ENCODE data around the gene PDZRN4.
"Not testable (repeated sequence)": the region's sequence is repeated elsewhere in the genome, so short reads cannot be mapped to it uniquely, and the experiment has no call there.

Gene PDZRN4

GRCh38 chr12:41280341-41281095 is 92.4 kb downstream of the PDZRN4 start:
- H3K9me3 Mint-ChIP-seq; H3K27me3 Mint-ChIP-seq (ENCODE audit: low read depth); H3K27ac Mint-ChIP-seq; H3K4me1 Mint-ChIP-seq (ENCODE audit: low read depth); H3K36me3 Mint-ChIP-seq (ENCODE audit: low read depth); H3K4me3 Mint-ChIP-seq; DNase-seq (ENCODE audit: low spot score): not testable (repeated sequence)

GRCh38 chr12:41285470-41285869 is 97.3 kb downstream of the PDZRN4 start:
- not testable (repeated sequence) for DNase-seq (ENCODE audit: low spot score); H3K36me3 Mint-ChIP-seq (ENCODE audit: low read depth); H3K27me3 Mint-ChIP-seq (ENCODE audit: low read depth); H3K27ac Mint-ChIP-seq; H3K4me3 Mint-ChIP-seq; H3K9me3 Mint-ChIP-seq; H3K4me1 Mint-ChIP-seq (ENCODE audit: low read depth)

- H3K27ac Mint-ChIP-seq = no peak overlapping the region
- DNase-seq (ENCODE audit: low spot score) = no peak
Observed at GRCh38 chr12:41286426-41286825, 98.3 kb downstream of the PDZRN4 start.

GRCh38 chr12:41287500-41288141 is 99.5 kb downstream of the PDZRN4 start:
- no peaks in the 10 kb centered on the region for H3K27me3 Mint-ChIP-seq (ENCODE audit: low read depth)
- no peak for DNase-seq (ENCODE audit: low spot score)
- no peaks in the 10 kb centered on the region for H3K4me1 Mint-ChIP-seq (ENCODE audit: low read depth)
- no peak overlapping the region for H3K4me3 Mint-ChIP-seq
- no peaks in the 10 kb centered on the region for H3K36me3 Mint-ChIP-seq (ENCODE audit: low read depth)
- H3K27ac Mint-ChIP-seq = no peak overlapping the region
- H3K9me3 Mint-ChIP-seq = no peaks in the 10 kb centered on the region

More at GRCh38 chr12:41286426-41286825, 98.3 kb downstream of the PDZRN4 start:
- no peaks in the 10 kb centered on the region for H3K36me3 Mint-ChIP-seq (ENCODE audit: low read depth)
- H3K4me3 Mint-ChIP-seq = no peak overlapping the region
- no peaks in the 10 kb centered on the region for H3K4me1 Mint-ChIP-seq (ENCODE audit: low read depth)
- H3K9me3 Mint-ChIP-seq = no peaks in the 10 kb centered on the region
- no peaks in the 10 kb centered on the region for H3K27me3 Mint-ChIP-seq (ENCODE audit: low read depth)

GRCh38 chr12:41288142-41288811 is 100.2 kb downstream of the PDZRN4 start:
- no peaks in the 10 kb centered on the region for H3K27me3 Mint-ChIP-seq (ENCODE audit: low read depth)
- no peak for DNase-seq (ENCODE audit: low spot score)
- H3K9me3 Mint-ChIP-seq = no peaks in the 10 kb centered on the region

GRCh38 chr12:41289501-41289900 is 101.4 kb downstream of the PDZRN4 start:
- Mint-ChIP-seq H3K36me3 (ENCODE audit: low read depth) (no peaks in the 10 kb centered on the region), H3K4me3 (no peak overlapping the region), H3K9me3 (no peaks in the 10 kb centered on the region), H3K27me3 (ENCODE audit: low read depth) (no peaks in the 10 kb centered on the region), H3K4me1 (ENCODE audit: low read depth) (no peaks in the 10 kb centered on the region), H3K27ac (no peak overlapping the region)
- DNase-seq (ENCODE audit: low spot score) = no peak

More at GRCh38 chr12:41288142-41288811, 100.2 kb downstream of the PDZRN4 start:
- Mint-ChIP-seq H3K36me3 (ENCODE audit: low read depth) (no peaks in the 10 kb centered on the region), H3K27ac (no peak overlapping the region), H3K4me3 (no peak overlapping the region), H3K4me1 (ENCODE audit: low read depth) (no peaks in the 10 kb centered on the region)

- Mint-ChIP-seq H3K4me1 (ENCODE audit: low read depth) (no peaks in the 10 kb centered on the region), H3K27ac (no peak overlapping the region)
Observed at GRCh38 chr12:41293011-41293410, 104.9 kb downstream of the PDZRN4 start.

GRCh38 chr12:41293461-41293860 is 105.3 kb downstream of the PDZRN4 start:
- no peak for DNase-seq (ENCODE audit: low spot score)
- H3K27ac Mint-ChIP-seq = no peak overlapping the region
- H3K4me1 Mint-ChIP-seq (ENCODE audit: low read depth) = no peaks in the 10 kb centered on the region
- no peaks in the 10 kb centered on the region for H3K36me3 Mint-ChIP-seq (ENCODE audit: low read depth)
- no peaks in the 10 kb centered on the region for H3K27me3 Mint-ChIP-seq (ENCODE audit: low read depth)
- no peak overlapping the region for H3K4me3 Mint-ChIP-seq
- H3K9me3 Mint-ChIP-seq = no peaks in the 10 kb centered on the region

More at GRCh38 chr12:41293011-41293410, 104.9 kb downstream of the PDZRN4 start:
- H3K4me3 Mint-ChIP-seq = no peak overlapping the region
- H3K27me3 Mint-ChIP-seq (ENCODE audit: low read depth) = no peaks in the 10 kb centered on the region
- DNase-seq (ENCODE audit: low spot score) = no peak
- no peaks in the 10 kb centered on the region for H3K36me3 Mint-ChIP-seq (ENCODE audit: low read depth)
- H3K9me3 Mint-ChIP-seq = no peaks in the 10 kb centered on the region

GRCh38 chr12:41302979-41303403 is 114.9 kb downstream of the PDZRN4 start:
- DNase-seq (ENCODE audit: low spot score) = no peak
- Mint-ChIP-seq H3K36me3 (ENCODE audit: low read depth) (no peaks in the 10 kb centered on the region), H3K9me3 (no peaks in the 10 kb centered on the region), H3K4me1 (ENCODE audit: low read depth) (no peaks in the 10 kb centered on the region), H3K27me3 (ENCODE audit: low read depth) (no peaks in the 10 kb centered on the region), H3K27ac (no peak overlapping the region), H3K4me3 (no peak overlapping the region)

- DNase-seq (ENCODE audit: low spot score) = no peak
- Mint-ChIP-seq H3K9me3 (no peaks in the 10 kb centered on the region), H3K36me3 (ENCODE audit: low read depth) (no peaks in the 10 kb centered on the region), H3K4me1 (ENCODE audit: low read depth) (no peaks in the 10 kb centered on the region), H3K27me3 (ENCODE audit: low read depth) (no peaks in the 10 kb centered on the region), H3K27ac (no peak overlapping the region), H3K4me3 (no peak overlapping the region)
Observed at GRCh38 chr12:41304526-41304925, 116.4 kb downstream of the PDZRN4 start.

- Mint-ChIP-seq H3K4me1 (ENCODE audit: low read depth) (no peaks in the 10 kb centered on the region), H3K27ac (no peak overlapping the region)
Observed at GRCh38 chr12:41310367-41310766, 122.2 kb downstream of the PDZRN4 start.

GRCh38 chr12:41311883-41312282 is 123.8 kb downstream of the PDZRN4 start:
- Mint-ChIP-seq H3K4me1 (ENCODE audit: low read depth) (no peaks in the 10 kb centered on the region), H3K27me3 (ENCODE audit: low read depth) (no peaks in the 10 kb centered on the region), H3K27ac (no peak overlapping the region), H3K9me3 (no peaks in the 10 kb centered on the region), H3K4me3 (no peak overlapping the region), H3K36me3 (ENCODE audit: low read depth) (no peaks in the 10 kb centered on the region)
- no peak for DNase-seq (ENCODE audit: low spot score)

More at GRCh38 chr12:41310367-41310766, 122.2 kb downstream of the PDZRN4 start:
- Mint-ChIP-seq H3K27me3 (ENCODE audit: low read depth) (no peaks in the 10 kb centered on the region), H3K4me3 (no peak overlapping the region), H3K9me3 (no peaks in the 10 kb centered on the region), H3K36me3 (ENCODE audit: low read depth) (no peaks in the 10 kb centered on the region)
- DNase-seq (ENCODE audit: low spot score) = no peak

GRCh38 chr12:41312451-41312850 is 124.3 kb downstream of the PDZRN4 start:
- not testable (repeated sequence) for DNase-seq (ENCODE audit: low spot score); H3K27ac Mint-ChIP-seq; H3K4me3 Mint-ChIP-seq; H3K4me1 Mint-ChIP-seq (ENCODE audit: low read depth); H3K9me3 Mint-ChIP-seq; H3K27me3 Mint-ChIP-seq (ENCODE audit: low read depth); H3K36me3 Mint-ChIP-seq (ENCODE audit: low read depth)

- Mint-ChIP-seq H3K36me3 (ENCODE audit: low read depth) (no peaks in the 10 kb centered on the region), H3K27me3 (ENCODE audit: low read depth) (no peaks in the 10 kb centered on the region), H3K4me1 (ENCODE audit: low read depth) (no peaks in the 10 kb centered on the region), H3K27ac (no peak overlapping the region), H3K9me3 (no peaks in the 10 kb centered on the region), H3K4me3 (no peak overlapping the region)
- DNase-seq (ENCODE audit: low spot score) = no peak
Observed at GRCh38 chr12:41325336-41325735, 137.2 kb downstream of the PDZRN4 start.
